T47D (cell line): Measurements from ENCODE around the gene IRF9.

Experiments
- DNase-seq, 2 experiments: peaks; one replicate each; pipeline versions ENCODE4 v3.0.0 to v3.0.0-alpha.2; 2011 to 2012; ENCODE audit warnings: low read depth in 1 of 2, low spot score in 1 of 2
- JUND ChIP-seq: IDR thresholded peaks from 2 replicates; pipeline ENCODE4 v1.6.1; 2012; ENCODE audit warnings: low read depth
- in situ Hi-C: cut with HindIII; loops from 2 replicates; pipeline ENCODE4 v1.10.0; 2016; ENCODE audit warnings: low sequenced_read_pairs, low pct_unique_long_range_greater_than_20kb

Gene IRF9

DNA sequence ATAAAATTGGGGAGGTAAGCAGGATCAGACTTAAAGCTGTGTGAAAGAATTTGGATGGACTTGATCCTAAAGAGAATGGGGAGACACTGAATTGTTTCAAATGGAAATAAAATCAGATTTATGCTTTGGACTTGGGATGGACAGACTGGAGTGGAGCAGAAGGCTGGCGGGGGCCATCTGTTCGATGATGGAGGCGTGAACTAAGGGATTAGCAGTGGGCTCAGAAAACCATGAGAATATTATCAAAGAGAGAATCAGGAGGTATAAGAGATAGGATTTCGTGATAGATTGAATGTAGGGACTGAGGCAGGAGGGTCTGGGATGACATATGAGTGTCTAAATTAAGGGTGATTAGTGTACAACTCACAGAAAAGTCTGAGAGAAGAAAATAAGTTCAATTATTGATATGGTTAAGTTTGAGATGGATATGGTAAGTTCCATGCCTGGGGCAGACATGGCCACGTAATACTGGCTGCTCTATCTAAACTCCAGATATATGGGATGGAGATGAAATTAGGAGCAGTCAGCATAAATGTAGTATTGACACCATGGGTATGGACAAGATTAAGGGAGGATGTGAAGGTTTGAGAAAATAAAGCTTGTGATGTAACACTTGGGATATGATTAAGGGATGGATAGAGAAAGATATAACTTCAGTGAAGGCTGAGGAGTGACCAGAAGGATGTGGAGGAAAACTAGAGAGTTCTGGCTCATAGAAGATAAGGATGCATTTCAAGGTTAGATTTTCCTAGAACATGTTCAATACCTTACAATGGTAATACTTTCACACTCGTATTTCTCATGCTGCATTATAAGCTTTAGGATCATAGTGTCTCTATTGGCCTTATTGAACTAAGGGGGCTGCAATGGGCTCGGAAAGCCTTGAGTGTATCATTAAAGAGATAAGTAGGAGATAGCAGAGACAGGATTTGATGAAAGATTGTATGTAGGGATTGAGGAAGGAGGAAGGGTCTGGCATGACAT, 43.4 kb downstream of the IRF9 start:
- in situ Hi-C loops = no loop called here
- TF ChIP-seq JUND = no peak
- no peak for DNase-seq

DNA sequence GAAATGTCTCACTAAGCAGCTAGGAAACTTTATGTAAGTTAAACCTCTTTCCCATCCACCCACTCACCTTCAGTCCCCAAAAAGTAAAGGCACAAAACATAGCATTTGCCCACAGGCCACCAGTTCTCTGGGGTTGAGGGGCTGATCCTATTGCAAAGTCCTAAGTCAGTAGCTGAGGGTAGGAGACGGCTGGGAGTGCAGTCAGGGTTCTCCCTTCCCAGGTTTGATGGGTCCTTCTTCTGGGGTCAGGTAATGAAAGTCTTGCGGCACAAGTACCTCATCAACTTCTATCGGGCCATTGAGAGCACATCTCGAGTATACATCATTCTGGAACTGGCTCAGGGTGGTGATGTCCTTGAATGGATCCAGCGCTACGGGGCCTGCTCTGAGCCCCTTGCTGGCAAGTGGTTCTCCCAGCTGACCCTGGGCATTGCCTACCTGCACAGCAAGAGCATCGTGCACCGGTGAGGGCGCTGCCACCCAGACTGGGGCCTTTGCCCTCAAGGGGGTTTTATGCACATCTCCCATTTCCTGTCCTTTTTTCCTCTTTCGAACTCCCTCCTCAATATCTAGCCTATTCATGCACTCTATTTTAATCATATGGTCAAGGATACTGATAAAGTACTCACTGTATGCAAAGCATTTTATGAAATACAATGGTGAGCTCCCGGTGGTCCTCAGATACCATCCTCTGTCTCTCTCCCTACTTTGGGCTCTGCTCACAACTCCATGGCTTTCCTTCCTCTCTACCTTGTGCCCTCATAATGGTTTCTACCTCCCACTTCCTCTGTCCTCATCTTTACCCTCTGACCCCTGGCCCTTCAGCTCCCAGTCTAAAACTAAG, 45.4 kb downstream of the IRF9 start:
- no peak for TF ChIP-seq JUND
- no peak for DNase-seq
- in situ Hi-C loops = no loop called here

DNA sequence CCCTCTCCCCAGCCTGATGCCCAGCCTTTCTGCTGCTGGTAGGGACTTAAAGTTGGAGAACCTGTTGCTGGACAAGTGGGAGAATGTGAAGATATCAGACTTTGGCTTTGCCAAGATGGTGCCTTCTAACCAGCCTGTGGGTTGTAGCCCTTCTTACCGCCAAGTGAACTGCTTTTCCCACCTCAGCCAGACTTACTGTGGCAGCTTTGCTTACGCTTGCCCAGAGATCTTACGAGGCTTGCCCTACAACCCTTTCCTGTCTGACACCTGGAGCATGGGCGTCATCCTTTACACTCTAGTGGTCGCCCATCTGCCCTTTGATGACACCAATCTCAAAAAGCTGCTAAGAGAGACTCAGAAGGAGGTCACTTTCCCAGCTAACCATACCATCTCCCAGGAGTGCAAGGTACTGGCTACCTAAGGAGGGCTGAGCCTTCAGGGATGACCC, 46.1 kb downstream of the IRF9 start:
- in situ Hi-C loops = no loop called here
- TF ChIP-seq JUND = no peak

GRCh38 chr14:24207625-24208024, 46.6 kb downstream of the IRF9 start:
- no peak for TF ChIP-seq JUND
- in situ Hi-C loops = no loop called here

More for the DNA sequence above, 46.1 kb downstream of the IRF9 start:
- DNase-seq = no peak

GRCh38 chr14:24211311-24211710, 50.2 kb downstream of the IRF9 start:
- no peak for DNase-seq
- in situ Hi-C loops = no loop called here
- TF ChIP-seq JUND = no peak

More at GRCh38 chr14:24207625-24208024, 46.6 kb downstream of the IRF9 start:
- DNase-seq = no peak

DNA sequence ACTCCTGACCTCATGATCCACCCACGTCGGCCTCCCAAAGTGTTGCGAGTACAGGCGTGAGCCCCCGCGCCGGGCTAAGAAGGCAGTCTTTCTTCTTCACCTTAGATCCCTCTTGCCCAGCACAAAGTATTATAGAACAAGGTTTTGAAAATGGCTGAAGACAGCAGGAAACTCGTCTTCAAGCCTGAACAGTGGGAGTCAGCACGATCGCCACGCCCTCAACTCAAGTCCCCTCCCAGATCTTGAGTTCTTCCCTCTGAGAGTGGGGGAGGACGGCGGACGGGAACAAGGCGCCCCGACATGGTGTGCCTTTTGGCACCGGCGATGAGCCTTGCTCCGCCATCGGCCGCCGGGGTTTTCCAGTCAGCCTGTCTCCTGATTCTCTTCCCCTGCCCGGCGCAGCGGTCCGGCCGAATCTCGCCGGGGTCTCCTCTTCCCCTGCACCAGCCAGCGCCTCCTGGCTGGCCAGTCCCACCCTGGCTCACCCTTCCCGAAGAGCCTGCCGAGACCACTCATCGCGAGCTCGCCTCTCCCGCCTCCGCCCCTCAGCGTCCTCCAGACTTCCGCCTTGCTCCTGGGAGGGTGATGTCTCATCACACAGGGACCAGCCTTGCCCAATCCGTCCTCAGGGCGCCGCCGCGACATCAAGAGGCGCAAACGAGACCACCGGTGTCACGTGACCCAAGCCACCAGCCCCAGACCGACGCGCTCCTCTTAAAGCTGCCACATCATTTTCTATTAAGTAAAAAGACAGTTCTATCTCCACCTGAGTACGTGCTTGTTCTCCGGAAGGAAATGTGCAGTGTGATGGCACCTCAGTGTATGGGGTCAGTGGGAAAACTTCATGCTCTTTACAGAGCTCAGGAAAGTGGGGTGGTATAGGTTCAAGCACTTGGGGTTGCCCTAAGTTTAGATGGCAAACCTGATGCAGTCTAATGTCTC, 52.1 kb downstream of the IRF9 start, which contains the start of gene CHMP4A:
TSS of gene CHMP4A (minus strand) at position 565 of the 942 bp plus-strand sequence. CDS start at position 516, 49 bp downstream.
- in situ Hi-C loops = no loop called here
- peak; percentile 87 to 96 for DNase-seq
- TF ChIP-seq JUND = no peak

DNA sequence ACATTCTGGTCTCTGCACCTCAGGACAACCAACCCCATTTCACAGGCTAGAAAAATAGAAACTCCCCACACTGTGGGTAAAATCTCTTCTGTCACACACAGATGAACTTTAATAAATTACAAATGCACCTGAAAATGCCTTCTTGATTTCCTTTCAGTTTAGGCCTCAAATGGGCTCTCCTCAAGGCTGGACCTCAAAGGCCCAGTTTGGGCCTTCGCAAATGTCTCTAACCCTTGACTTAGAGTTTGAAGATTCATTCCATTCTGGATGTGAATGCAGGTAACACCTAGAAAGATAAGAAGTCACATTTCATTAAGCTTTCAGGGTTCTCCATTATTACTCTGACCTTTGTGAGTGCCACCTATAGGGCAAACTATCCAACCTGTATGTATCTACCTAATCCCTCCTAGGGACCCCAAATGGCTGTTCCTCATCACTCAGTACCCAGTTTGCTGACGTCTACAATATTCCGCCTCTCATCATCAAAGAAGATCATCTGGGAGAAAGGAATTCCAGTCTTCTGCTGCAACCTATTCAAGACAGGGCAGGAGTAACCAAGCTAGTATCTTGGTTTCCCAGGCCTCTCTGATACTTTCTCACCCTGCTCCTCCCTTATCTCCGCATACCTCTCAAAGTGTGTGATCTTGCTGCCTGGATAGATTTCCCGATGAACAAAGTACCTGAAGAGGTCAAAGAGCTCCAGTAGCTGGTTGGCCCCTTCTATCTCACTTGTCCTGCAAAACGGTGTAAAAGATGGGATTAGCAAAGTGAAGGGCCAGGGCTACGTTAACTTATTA, 53.0 kb downstream of the IRF9 start:
- in situ Hi-C loops = no loop called here
- TF ChIP-seq JUND = no peak
- no peak for DNase-seq

- DNase-seq = peak; percentile 69 to 85
- TF ChIP-seq JUND = no peak
- in situ Hi-C loops = no loop called here
Measured at GRCh38 chr14:24215495-24216344, 54.7 kb downstream of the IRF9 start, which contains the start of gene MDP1. TSS of gene MDP1 (minus strand) at chr14:24216066. CDS start at chr14:24215955, 111 bp downstream.
